Endometrium (tissue), 2 donors: Measurements from ENCODE around the gene DPYSL4.

Experiments used
- FAIRE-seq: peaks from 2 replicates; lab custom pipeline; 2012; peaks lifted over from hg19 to GRCh38; lab: Jason Lieb, UNC
- donor health status: control.
- donor health status: control.

DPYSL4 gene

DNA sequence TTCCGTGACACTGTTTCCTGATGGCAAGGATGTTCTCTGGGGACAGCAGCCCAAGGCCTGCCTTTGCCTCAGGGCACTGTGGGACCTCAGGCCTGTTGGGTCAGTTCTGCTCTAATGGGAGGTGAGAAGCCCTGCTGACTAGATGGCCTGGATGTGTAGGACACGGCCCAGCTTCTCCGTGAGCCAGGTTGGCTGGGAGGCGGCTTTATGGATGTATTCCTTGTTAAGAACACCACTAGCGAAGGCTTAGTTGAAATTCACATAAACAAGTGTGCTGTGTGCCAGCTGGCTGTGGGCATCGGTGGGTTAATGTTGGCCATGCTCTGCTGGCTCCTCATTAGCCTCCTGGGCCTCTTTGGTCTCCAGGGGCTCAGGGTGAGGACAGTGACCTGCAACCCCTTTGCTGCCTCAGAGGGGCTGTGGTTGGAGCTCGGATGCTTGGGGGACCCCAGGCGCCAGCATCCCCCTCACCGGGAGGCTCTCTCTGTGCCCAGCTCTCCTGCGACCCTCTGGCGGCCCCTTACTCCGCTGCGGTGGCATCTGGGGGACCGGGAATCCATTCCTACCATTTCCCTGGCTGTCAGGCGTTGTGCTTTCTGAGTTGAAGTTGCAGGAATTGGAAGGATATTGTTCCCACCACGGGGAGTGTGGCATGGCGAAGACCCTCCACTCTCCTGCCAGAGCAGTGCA lies 22.8 kb upstream of the DPYSL4 start:
- FAIRE-seq, result no peak

DNA sequence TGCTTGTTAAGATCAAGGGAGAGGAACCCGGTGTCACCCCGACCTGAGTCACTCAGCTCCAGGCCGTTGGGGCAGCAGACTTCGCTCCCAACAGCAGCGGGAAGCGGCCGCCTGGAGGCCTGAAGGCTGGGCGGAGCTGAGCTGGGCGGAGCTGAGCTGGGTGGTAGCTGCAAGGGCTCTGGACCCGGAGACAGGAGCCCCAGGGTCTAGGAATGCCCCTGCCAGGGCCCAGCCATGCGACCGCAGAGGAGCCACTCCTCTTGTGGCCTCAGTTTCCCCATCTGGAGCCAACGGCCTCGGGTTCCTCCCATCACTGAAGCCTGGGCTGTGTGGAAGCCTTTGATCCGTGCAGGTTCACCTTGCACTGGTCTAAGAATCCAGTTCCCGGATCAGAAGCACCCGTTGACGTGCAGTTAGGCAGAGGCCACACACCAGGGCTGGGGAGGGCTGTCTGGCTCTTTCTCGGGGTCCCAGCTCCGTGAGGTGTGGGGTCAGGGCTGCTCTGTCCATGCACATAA lies 21.9 kb upstream of the DPYSL4 start:
- no peak for FAIRE-seq

DNA sequence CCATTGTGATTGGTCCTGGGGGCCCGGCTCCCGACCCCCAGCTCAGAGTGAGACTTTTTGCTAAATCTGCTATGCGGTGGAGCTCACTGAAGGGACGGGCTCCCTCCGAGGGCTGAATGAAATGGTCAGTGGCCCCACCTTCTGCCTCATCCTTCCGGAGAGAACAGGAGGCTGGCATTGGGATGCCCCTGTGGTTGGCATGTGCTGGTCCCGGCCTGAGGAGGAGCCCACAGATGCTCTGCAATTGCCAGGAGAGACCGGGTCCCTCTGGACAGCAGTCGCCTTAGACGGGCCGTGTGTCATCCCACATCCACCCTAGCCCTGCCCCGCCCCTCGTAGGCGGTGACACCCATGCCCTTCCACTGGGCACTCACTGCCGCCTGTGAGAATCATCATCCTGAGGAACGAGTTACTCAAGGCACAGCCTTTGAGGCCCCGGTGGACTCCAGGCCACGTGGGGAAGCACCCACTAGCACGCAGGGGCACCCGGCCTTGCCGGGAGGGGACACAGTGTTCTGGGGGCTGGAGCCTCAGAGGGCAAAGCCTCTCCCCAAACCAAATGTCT lies 21.2 kb upstream of the DPYSL4 start:
- FAIRE-seq, result no peak

GRCh38 chr10:132166216-132166950 lies 20.4 kb upstream of the DPYSL4 start:
- FAIRE-seq, result no peak

DNA sequence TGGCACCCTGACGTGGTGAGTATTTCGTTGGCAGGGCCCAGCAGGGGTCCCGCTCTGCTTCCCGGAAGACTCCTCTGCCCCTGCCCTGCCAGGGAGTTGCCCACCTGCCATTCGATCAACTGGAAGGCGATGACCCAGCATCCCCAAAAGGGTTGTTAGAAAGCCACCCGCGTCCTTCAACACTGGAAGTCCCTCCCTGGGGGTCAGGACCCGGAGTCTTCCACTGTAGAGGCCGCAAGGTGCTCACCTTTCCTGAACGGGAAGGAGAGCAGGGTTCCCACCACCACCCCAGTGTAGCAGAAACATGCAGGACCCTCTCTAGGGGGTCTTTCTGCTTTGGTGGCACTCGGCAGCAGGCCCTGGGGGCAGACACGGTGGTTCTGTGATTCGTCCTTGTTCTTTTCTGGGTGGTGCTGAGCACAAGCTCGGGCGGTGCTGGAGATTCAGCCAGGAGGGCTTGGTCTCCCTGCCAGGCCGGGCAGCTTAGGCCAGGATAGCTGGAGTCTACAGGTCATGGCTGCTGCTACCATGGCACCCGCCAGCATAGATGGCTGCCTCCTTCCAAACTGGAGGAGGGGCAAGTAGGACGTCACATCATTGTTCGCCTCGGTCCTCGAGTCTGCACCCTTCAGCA lies 19.6 kb upstream of the DPYSL4 start:
- FAIRE-seq, result no peak

DNA sequence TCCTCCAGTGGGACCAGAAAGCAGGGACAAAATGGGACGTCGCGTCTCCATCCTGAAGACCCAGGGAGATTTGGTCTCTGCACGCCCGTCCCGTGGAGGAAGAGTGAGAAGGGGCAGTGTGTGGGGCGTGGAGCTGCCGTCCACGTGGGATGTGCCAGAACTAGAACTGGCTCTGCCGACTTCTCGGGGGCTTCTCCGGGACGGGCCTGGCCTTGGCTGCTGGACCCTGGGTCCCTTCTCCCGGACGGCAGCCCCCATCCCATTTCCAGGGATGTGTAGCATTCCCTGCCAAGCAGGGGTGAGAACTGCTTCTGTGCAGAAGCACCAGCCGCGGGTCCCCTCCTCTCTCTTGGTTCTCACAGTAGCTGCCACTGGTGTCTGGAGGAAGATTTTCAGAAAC lies 18.8 kb upstream of the DPYSL4 start:
- FAIRE-seq, result no peak

DNA sequence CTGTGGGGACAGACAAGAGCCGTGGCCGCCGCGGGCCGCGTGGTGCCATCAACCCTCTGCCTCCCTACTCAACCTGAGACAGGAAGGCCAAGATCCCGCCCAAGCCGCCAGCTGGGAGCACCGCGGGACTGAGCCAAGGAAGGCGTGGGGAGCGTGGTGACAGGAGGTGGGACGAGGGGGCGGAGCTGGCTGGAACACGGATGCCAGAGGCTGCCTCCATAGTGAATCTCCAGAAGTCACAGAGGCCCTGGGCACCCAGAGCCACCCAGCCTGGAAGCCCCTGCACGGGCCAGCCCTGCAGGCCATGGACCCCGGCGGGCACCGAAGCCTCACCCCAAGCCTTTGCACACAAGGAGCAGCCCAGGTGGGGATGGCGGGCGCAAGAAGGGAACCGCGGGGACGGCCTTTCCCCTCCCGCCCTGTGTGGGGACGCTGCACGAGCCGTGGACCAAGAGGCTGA lies 18.1 kb upstream of the DPYSL4 start:
- FAIRE-seq, result no peak

DNA sequence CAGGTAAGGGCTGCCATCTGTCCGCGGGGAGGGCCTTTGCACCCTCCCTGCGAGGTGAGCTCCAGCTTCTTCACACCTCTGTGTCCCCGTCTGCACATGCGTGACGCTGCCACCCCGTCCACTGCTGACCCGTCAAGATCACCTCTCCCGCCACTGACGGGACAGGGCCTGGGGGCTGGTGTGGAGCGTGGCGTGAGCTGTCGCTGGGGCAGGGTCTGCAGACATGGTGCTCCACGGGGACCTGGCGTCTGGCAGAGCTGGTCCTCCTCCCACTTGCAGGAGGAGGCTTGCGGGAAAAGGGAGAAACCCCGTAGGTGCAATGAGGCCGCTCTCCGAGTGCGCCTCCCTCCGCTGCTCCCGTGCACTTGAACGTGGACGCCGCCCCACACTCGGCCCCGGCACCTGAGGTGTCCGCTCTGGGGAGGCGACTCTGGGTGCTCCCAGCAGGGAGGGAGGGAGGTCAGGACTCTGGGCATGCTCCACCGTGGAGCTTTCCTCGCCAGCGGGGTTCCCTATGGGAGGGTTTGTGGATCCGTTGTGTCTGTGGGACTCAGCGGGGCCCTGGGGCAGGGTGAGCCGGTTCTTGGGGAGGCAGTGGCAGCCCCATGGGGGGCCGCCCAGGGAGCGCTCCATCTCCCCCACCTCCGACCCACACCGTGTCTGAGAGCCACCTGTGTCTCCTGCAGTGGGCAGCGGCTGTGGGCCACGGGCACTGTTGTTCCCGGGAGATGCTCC lies 17.6 kb upstream of the DPYSL4 start:
- no peak for FAIRE-seq

DNA sequence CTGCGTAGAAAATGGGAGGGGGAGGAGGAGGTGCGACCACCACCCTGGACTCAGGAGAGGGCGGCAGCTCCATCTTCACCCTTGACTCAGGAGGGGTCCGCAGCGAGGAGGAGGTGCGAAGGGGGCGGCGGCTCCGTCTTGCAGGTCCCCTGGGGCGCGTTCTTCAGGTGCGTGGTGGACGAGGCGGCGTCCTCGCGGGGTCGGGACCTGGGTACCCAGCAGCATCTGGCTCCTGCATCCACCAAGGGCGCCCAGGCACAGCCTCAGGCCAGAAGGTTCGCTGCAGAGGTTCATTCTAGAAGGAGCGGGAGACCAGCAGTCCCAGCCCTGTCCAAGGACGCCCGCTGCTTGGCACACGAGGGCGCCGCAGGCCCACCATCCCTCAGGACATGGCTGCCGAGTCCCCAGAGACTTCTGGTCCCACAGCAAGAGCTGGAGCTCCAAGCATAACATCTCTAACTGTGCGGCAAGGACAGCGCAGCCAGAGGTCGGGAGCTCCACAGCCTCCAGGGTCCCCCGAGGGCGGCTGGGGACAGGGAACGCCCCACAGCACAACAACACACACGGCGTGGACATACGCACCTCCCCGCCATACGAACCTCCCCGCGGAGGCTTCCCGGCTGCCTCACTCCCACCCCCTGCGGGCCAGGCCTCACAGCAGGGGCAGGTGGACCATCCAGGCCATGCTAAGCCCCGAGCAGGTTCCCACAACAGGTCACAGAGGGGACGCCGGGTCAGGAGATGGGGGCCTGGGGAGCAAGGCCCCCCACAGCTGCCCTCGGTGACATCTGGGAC lies 16.8 kb upstream of the DPYSL4 start:
- FAIRE-seq, result no peak

DNA sequence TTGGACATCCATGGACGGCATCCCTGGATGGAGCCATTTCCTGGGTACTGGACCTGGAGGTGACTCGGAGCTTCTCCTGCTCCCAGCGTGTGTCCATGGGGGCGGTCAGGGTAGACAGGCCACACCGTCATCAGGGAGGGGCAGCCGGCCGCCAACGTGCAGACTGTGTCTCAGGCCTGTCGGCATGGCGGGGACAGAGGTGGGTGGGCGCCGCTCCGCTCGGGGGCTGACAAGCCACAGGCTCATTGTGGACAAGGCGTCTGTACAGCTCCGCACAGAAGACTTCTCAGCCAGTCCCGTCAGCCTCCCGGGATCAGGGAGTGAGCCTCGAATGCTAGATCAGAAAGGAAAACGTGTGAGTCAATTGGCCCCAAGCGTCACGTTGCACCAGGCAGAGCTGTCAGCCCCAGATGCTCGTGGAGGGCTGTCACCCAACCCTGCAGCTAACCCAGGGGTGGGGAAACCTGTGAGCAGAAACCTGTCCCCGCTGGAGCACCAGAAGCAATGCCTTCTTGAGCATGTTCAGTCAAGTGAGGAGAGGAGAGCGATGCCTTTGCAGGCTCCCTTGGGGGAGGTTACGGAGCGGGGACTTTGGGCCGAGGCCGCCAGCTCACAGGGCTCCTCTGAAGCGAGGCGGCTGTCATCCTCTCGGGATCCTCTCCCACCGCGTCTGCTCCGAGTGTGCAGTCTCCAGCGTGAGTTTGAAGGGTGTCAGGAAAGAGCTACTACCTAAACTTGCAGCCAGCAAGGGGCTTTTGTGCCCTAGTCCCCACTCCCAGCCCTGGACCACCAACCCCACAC lies 16.0 kb upstream of the DPYSL4 start:
- no peak for FAIRE-seq

- FAIRE-seq, result no peak
These were observed 14.4 kb upstream of the DPYSL4 start for GRCh38 chr10:132172091-132173066.

- FAIRE-seq, result no peak
These were observed 13.6 kb upstream of the DPYSL4 start for GRCh38 chr10:132173185-132173584.

- no peak for FAIRE-seq
These were observed 12.5 kb upstream of the DPYSL4 start for GRCh38 chr10:132174237-132174636.

- FAIRE-seq, result no peak
These were observed 11.3 kb upstream of the DPYSL4 start for GRCh38 chr10:132175408-132175807.

- no peak for FAIRE-seq
These were observed 10.7 kb upstream of the DPYSL4 start for GRCh38 chr10:132175907-132176581.

DNA sequence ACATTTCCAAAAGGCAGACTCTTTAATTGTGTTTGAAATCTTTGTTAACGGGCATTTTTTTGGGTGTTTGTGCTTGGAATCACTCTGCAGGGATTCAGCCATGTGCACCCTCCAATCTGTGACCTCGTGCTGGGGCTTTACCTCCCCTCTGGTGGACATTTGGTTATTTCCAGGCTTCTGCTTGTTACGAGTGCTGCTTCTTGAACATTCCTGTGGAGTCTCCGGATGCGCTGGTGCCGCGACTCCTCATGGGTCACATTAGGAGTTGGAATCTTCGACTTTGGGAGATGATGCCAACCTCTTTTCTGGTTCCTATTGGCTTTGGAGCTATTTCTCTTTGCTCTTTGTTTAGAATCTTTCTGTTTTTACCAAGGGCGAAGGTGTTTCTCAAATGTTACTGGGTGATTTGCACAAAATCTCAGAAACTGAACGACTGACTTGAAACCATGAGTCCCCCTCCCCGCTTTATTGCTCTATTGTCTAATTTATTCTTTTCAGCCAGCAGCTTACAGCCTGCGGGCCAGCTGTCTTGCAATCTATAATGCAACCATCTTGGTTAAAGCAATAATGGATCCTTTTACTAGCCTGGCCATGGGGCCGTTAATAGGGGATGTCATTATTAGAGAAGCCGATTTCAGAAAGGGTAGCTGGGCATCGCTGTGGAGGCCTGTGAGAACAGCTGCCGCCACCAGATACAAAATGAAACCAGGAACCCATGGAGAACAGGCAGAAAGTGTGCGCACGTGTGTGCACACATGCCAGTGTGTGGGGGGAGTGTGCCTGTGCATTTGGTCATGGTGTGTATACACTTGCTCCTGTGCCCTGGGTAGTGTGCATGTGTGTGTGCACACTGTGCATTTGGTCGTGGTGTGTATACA lies 9.9 kb upstream of the DPYSL4 start:
- no peak for FAIRE-seq

GRCh38 chr10:132178046-132178445 lies 8.7 kb upstream of the DPYSL4 start:
- no peak for FAIRE-seq
